Measurements from ENCODE around the gene CRACR2A.

DNA sequence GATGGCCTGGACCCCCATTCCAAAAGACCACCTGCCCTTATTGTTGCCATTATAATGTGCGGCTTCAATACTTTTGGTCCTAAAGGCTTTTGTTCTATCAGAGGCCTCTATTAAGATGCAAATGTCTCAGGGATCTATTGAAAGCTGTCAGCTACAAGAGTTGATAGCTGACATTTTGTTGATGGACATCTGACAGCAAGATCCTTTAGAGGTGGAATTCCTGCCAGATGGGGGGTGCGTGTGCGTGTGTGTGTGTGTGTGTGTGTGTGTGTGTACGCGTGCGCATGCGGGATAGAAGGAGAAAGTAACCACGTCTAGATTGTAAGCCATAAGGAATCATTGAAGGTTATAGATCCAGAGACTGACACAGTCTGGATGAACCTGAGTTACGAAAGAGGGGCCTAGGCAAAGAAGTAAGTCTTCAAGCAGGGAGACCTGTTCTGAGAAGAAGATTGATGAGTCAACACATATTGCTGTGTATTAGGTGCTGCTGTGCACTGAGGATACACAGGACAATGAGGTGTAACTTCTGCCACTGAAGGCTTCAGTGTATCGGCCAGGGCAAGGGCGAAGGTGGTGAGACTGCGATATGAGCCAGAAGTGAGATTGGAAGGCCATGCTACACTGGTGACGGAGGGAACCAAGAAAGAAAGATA is 172.7 kb downstream of the CRACR2A start:
- TF ChIP-seq EZH2phosphoT487 (IDR thresholded peaks at IDR 0.05; ENCODE audit: low read depth): no peak
- TF ChIP-seq, protein P1, sequence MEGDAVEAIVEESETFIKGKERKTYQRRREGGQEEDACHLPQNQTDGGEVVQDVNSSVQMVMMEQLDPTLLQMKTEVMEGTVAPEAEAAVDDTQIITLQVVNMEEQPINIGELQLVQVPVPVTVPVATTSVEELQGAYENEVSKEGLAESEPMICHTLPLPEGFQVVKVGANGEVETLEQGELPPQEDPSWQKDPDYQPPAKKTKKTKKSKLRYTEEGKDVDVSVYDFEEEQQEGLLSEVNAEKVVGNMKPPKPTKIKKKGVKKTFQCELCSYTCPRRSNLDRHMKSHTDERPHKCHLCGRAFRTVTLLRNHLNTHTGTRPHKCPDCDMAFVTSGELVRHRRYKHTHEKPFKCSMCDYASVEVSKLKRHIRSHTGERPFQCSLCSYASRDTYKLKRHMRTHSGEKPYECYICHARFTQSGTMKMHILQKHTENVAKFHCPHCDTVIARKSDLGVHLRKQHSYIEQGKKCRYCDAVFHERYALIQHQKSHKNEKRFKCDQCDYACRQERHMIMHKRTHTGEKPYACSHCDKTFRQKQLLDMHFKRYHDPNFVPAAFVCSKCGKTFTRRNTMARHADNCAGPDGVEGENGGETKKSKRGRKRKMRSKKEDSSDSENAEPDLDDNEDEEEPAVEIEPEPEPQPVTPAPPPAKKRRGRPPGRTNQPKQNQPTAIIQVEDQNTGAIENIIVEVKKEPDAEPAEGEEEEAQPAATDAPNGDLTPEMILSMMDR (IDR thresholded peaks at IDR 0.05; ENCODE audit: low read depth, low read length): no peak
